Measurements from ENCODE around the gene NUFIP1. TPM values are rescaled to one million over a fixed set of nuclear protein-coding genes. Genes with fewer than 3 reads are reported as not detected.
"Not testable (repeated sequence)": the region's sequence is repeated elsewhere in the genome, so short reads cannot be mapped to it uniquely, and the experiment has no call there.

NUFIP1 gene
- polyA plus RNA-seq, 2 donors = 1.8 to 3.0 TPM

DNA sequence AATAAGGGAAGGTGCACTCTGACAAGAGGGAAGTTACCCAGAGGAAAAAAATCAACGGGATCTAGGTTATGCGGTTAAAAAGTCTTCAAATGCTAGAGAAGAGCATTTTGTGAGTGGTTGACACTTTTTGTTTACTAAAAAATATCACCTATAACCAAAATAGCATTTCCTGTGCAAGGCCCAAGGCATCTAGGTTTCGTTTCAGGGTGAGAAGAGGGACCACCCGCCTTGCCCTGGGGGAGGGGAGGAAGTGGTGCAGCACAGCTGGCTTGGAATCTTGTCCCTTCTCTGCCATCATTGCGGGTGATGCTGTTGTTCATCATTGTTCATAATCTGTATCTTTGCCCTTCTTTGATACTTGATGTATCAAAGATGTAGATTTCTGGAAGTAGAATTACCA lies 80.6 kb downstream of the NUFIP1 start:
- H3K27me3 ChIP-seq (ENCODE audit: control insufficient read depth in 1 of 2, insufficient read depth in 2 of 2, low read length in 2 of 2) = no peaks in the 10 kb centered on the region
- 72 to 79% methylated on average over 5 of the region's 5 CpGs for WGBS, 2 donors
- H3K36me3 ChIP-seq (ENCODE audit: control insufficient read depth in 2 of 2, insufficient read depth in 2 of 2, low read length in 1 of 2) = no peaks in the 10 kb centered on the region
- no peak overlapping the region for H3K4me3 ChIP-seq (ENCODE audit: low read depth in 1 of 2, low read length in 2 of 2)
- H3K27ac ChIP-seq (ENCODE audit: low read depth in 2 of 2, low read length in 1 of 2) = no peak overlapping the region
- H3K4me1 ChIP-seq (ENCODE audit: control insufficient read depth in 2 of 2, insufficient read depth in 2 of 2, low read length in 1 of 2) = peaks cover 0 to 7% of the 10 kb centered on the region in 2 donors
- H3K9me3 ChIP-seq (ENCODE audit: control insufficient read depth in 2 of 2, insufficient read depth in 1 of 2, low read depth in 1 of 2, low read length in 1 of 2) = peaks cover 0 to 3% of the 10 kb centered on the region in 2 donors

DNA sequence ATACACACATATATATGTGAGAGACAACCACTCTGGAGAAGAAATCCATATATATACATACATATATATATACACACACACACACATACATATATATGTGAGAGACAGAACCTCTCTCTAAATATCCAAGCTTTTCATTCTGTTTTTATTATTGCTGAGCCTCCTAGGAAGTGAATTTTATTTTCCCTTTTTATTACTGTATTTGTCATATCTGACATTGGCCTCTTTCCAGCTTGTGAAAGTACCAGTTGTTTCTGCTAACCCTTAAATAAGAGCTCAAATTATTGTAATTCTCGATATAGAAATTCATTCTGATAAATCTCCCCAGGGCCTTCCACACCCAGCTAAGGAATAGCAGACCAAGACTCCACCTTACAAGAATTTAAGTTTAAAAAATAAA lies 81.0 kb downstream of the NUFIP1 start:
- H3K9me3 ChIP-seq (ENCODE audit: control insufficient read depth in 2 of 2, insufficient read depth in 1 of 2, low read depth in 1 of 2, low read length in 1 of 2) = peaks cover 0 to 3% of the 10 kb centered on the region in 2 donors
- H3K36me3 ChIP-seq (ENCODE audit: control insufficient read depth in 2 of 2, insufficient read depth in 2 of 2, low read length in 1 of 2) = no peaks in the 10 kb centered on the region
- H3K4me3 ChIP-seq (ENCODE audit: low read depth in 1 of 2, low read length in 2 of 2) = no peak overlapping the region
- H3K27ac ChIP-seq (ENCODE audit: low read depth in 2 of 2, low read length in 1 of 2) = no peak overlapping the region
- WGBS, 2 donors = 48 to 62% methylated on average over 1 of the region's 1 CpG
- H3K4me1 ChIP-seq (ENCODE audit: control insufficient read depth in 2 of 2, insufficient read depth in 2 of 2, low read length in 1 of 2) = peaks cover 0 to 7% of the 10 kb centered on the region in 2 donors
- H3K27me3 ChIP-seq (ENCODE audit: control insufficient read depth in 1 of 2, insufficient read depth in 2 of 2, low read length in 2 of 2) = no peaks in the 10 kb centered on the region

DNA sequence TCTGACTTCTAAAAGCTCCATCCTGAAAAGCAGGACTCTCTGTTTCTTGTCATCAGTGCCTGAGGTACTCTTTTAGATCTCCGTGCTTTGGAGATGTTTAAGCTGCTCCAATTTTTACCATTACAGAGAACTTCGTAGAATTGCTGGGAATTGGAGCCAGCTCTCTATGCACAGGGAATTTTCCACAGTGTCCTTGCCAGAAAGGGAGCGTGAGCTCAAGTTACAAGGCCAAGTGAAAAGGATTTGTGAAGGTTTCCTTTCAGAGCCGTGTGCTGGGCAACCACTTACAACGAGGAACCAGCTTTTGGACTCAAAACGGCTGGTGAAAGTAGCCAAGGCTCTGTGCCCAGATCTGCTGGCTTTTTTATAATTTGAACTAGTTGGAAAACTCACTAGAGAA lies 82.6 kb downstream of the NUFIP1 start:
- Histone ChIP-seq H3K4me1 (ENCODE audit: control insufficient read depth in 2 of 2, insufficient read depth in 2 of 2, low read length in 1 of 2) (peaks cover 0 to 7% of the 10 kb centered on the region in 2 donors), H3K27ac (ENCODE audit: low read depth in 2 of 2, low read length in 1 of 2) (peak overlapping the region; percentile 65 to 70), H3K4me3 (ENCODE audit: low read depth in 1 of 2, low read length in 2 of 2) (no peak overlapping the region), H3K9me3 (ENCODE audit: control insufficient read depth in 2 of 2, insufficient read depth in 1 of 2, low read depth in 1 of 2, low read length in 1 of 2) (peaks cover 0 to 3% of the 10 kb centered on the region in 2 donors), H3K36me3 (ENCODE audit: control insufficient read depth in 2 of 2, insufficient read depth in 2 of 2, low read length in 1 of 2) (no peaks in the 10 kb centered on the region), H3K27me3 (ENCODE audit: control insufficient read depth in 1 of 2, insufficient read depth in 2 of 2, low read length in 2 of 2) (no peaks in the 10 kb centered on the region)
- 22 to 30% methylated on average over 6 of the region's 6 CpGs for WGBS, 2 donors

DNA sequence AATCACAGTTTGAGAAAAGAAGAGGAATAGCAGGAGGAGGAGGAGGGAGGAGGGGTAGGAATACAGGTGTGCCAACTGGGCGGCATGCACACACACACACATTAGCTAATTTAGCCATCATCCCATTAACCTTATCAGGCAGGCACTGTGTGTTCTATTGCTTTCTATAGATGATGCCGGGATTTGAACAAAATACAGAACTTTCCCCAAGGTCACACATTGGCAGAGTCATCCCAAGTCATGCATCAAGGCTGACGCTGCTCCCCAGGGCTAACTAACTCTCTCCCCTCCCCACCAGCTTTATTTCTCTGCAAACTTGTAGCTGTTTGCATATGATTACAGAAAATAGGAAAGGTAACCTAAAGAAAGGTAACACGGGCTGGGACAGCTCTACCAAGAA lies 83.0 kb downstream of the NUFIP1 start:
- H3K9me3 ChIP-seq (ENCODE audit: control insufficient read depth in 2 of 2, insufficient read depth in 1 of 2, low read depth in 1 of 2, low read length in 1 of 2) = peaks cover 0 to 2% of the 10 kb centered on the region in 2 donors
- H3K4me1 ChIP-seq (ENCODE audit: control insufficient read depth in 2 of 2, insufficient read depth in 2 of 2, low read length in 1 of 2) = peaks cover 0 to 7% of the 10 kb centered on the region in 2 donors
- H3K27ac ChIP-seq (ENCODE audit: low read depth in 2 of 2, low read length in 1 of 2) = peak overlapping the region; percentile 50 to 70
- H3K36me3 ChIP-seq (ENCODE audit: control insufficient read depth in 2 of 2, insufficient read depth in 2 of 2, low read length in 1 of 2) = no peaks in the 10 kb centered on the region
- no peak overlapping the region for H3K4me3 ChIP-seq (ENCODE audit: low read depth in 1 of 2, low read length in 2 of 2)
- WGBS, 2 donors = 33 to 49% methylated on average over 4 of the region's 4 CpGs
- H3K27me3 ChIP-seq (ENCODE audit: control insufficient read depth in 1 of 2, insufficient read depth in 2 of 2, low read length in 2 of 2) = no peaks in the 10 kb centered on the region

DNA sequence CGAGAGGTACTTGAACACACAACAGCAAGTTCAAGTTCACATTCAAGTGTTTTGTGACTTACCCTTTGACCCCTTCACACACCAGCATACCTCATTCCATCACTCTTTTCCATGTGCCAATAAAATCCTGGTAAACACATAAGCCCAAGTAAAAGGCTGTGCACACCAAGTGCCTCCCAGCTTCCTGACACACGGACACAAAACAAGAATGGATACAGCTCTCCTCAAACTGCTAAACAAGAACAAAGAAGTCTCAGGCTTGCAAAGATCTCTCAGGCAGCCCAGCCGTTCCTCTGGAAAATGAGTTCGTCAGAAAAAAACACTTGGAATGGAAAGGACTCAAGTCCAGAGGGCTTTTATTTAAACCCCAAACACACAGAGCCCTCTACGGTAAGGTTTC lies 83.7 kb downstream of the NUFIP1 start:
- Histone ChIP-seq H3K9me3 (ENCODE audit: control insufficient read depth in 2 of 2, insufficient read depth in 1 of 2, low read depth in 1 of 2, low read length in 1 of 2) (no peaks in the 10 kb centered on the region), H3K27ac (ENCODE audit: low read depth in 2 of 2, low read length in 1 of 2) (peak overlapping the region; percentile 34 to 36)
- WGBS, 2 donors = 50 to 67% methylated on average over 5 of the region's 5 CpGs

DNA sequence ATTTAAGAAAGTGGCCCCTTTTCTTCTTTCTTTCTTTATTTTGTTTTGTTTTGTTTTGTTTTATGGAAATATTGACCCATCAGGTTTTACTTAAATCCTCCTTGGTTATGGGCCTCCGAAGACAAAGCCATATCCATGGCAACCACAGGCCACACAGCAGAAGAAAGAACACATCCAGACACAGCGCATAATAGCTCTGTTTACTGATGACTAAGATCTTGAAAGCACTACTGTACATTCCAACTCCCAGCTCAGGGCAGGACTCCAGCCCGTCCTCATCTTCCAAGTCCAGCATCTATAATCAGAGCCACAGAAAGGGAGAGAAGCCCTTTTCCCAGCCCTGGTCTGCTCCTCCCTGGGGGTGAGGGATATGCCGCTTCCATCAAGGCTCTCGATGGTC lies 84.3 kb downstream of the NUFIP1 start:
- Histone ChIP-seq H3K4me3 (ENCODE audit: low read depth in 1 of 2, low read length in 2 of 2) (no peak overlapping the region), H3K4me1 (ENCODE audit: control insufficient read depth in 2 of 2, insufficient read depth in 2 of 2, low read length in 1 of 2) (peaks cover 0 to 7% of the 10 kb centered on the region in 2 donors), H3K9me3 (ENCODE audit: control insufficient read depth in 2 of 2, insufficient read depth in 1 of 2, low read depth in 1 of 2, low read length in 1 of 2) (no peaks in the 10 kb centered on the region), H3K36me3 (ENCODE audit: control insufficient read depth in 2 of 2, insufficient read depth in 2 of 2, low read length in 1 of 2) (no peaks in the 10 kb centered on the region), H3K27me3 (ENCODE audit: control insufficient read depth in 1 of 2, insufficient read depth in 2 of 2, low read length in 2 of 2) (no peaks in the 10 kb centered on the region), H3K27ac (ENCODE audit: low read depth in 2 of 2, low read length in 1 of 2) (peak overlapping the region; percentile 36 to 50)
- WGBS, 2 donors = 31 to 54% methylated on average over 5 of the region's 5 CpGs

More for the DNA sequence above, 83.7 kb downstream of the NUFIP1 start:
- Histone ChIP-seq H3K36me3 (ENCODE audit: control insufficient read depth in 2 of 2, insufficient read depth in 2 of 2, low read length in 1 of 2) (no peaks in the 10 kb centered on the region), H3K4me1 (ENCODE audit: control insufficient read depth in 2 of 2, insufficient read depth in 2 of 2, low read length in 1 of 2) (peaks cover 0 to 7% of the 10 kb centered on the region in 2 donors), H3K27me3 (ENCODE audit: control insufficient read depth in 1 of 2, insufficient read depth in 2 of 2, low read length in 2 of 2) (no peaks in the 10 kb centered on the region), H3K4me3 (ENCODE audit: low read depth in 1 of 2, low read length in 2 of 2) (no peak overlapping the region)

DNA sequence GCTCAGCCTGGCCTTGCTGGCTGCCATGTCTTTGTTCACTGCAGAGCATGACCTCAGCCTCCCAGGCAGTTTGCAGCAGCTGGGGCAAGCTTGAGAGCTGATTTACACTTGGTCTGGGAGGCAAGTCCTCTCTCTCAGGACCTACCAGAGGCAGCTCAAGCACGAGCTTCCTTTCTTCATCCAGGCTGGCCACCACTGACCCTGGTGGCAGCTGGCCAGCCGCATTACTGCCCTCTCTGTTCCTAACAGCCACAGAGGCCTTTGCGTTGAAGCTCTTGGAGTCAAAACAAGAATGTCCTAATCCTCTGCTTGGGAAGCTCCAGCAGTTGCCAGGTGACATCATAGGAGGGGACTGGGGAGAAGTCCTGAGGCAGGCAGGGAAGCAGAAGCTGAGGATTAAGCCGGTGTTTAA lies 85.7 kb downstream of the NUFIP1 start:
- no peak overlapping the region for H3K4me3 ChIP-seq (ENCODE audit: low read depth in 1 of 2, low read length in 2 of 2)
- 31 to 45% methylated on average over 4 of the region's 4 CpGs for WGBS, 2 donors
- H3K36me3 ChIP-seq (ENCODE audit: control insufficient read depth in 2 of 2, insufficient read depth in 2 of 2, low read length in 1 of 2) = no peaks in the 10 kb centered on the region
- no peaks in the 10 kb centered on the region for H3K9me3 ChIP-seq (ENCODE audit: control insufficient read depth in 2 of 2, insufficient read depth in 1 of 2, low read depth in 1 of 2, low read length in 1 of 2)
- H3K27ac ChIP-seq (ENCODE audit: low read depth in 2 of 2, low read length in 1 of 2) = peak overlapping the region; percentile 57 to 64
- no peaks in the 10 kb centered on the region for H3K27me3 ChIP-seq (ENCODE audit: control insufficient read depth in 1 of 2, insufficient read depth in 2 of 2, low read length in 2 of 2)
- H3K4me1 ChIP-seq (ENCODE audit: control insufficient read depth in 2 of 2, insufficient read depth in 2 of 2, low read length in 1 of 2) = peaks cover 0 to 7% of the 10 kb centered on the region in 2 donors

DNA sequence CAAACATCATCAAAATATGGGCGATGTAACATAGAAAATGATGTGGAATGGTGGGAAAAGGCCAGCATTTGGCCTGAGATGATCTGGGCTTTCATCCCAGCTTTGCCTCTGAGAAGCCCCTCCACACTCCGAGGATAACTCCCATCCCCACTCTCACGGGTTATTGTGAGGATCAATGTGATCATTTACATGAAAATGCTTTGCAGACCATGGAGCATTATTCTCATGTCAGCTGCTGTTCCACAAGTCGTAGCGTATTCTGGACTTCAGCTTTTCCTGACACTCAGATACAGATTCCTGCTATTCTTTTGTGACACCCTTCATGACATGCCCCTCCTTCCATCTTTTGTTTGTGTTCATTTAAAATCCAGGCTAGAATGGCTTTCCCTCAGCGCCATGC lies 86.5 kb downstream of the NUFIP1 start:
- H3K36me3 ChIP-seq (ENCODE audit: control insufficient read depth in 2 of 2, insufficient read depth in 2 of 2, low read length in 1 of 2) = no peaks in the 10 kb centered on the region
- peaks cover 0 to 7% of the 10 kb centered on the region in 2 donors for H3K4me1 ChIP-seq (ENCODE audit: control insufficient read depth in 2 of 2, insufficient read depth in 2 of 2, low read length in 1 of 2)
- H3K27ac ChIP-seq (ENCODE audit: low read depth in 2 of 2, low read length in 1 of 2) = peak overlapping the region in 1 of 2 donors; percentile 64
- H3K4me3 ChIP-seq (ENCODE audit: low read depth in 1 of 2, low read length in 2 of 2) = no peak overlapping the region
- 88 to 92% methylated on average over 6 of the region's 6 CpGs for WGBS, 2 donors
- no peaks in the 10 kb centered on the region for H3K27me3 ChIP-seq (ENCODE audit: control insufficient read depth in 1 of 2, insufficient read depth in 2 of 2, low read length in 2 of 2)
- no peaks in the 10 kb centered on the region for H3K9me3 ChIP-seq (ENCODE audit: control insufficient read depth in 2 of 2, insufficient read depth in 1 of 2, low read depth in 1 of 2, low read length in 1 of 2)

DNA sequence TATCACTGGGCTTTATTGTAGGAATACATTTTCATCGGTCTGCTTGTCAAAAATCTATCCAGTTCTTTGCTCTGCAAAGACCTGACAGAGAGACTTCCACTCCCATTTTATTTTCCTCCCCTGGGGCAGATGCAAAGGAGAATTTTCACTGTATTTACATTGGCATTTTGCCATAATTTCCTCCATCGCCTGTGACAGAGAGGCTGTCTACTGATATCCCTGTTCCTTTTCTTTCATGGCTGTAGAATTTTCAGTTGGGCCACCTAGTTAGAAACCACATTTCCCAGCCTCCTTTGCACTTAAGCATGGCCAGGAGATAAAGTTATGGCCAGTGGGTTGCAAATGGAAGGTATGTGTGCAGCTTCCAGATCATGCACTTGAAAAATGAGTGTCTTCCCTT lies 89.3 kb downstream of the NUFIP1 start:
- H3K4me3 ChIP-seq (ENCODE audit: low read depth in 1 of 2, low read length in 2 of 2) = no peak overlapping the region
- no peaks in the 10 kb centered on the region for H3K9me3 ChIP-seq (ENCODE audit: control insufficient read depth in 2 of 2, insufficient read depth in 1 of 2, low read depth in 1 of 2, low read length in 1 of 2)
- no peak overlapping the region for H3K27ac ChIP-seq (ENCODE audit: low read depth in 2 of 2, low read length in 1 of 2)
- no peaks in the 10 kb centered on the region for H3K27me3 ChIP-seq (ENCODE audit: control insufficient read depth in 1 of 2, insufficient read depth in 2 of 2, low read length in 2 of 2)
- H3K4me1 ChIP-seq (ENCODE audit: control insufficient read depth in 2 of 2, insufficient read depth in 2 of 2, low read length in 1 of 2) = no peaks in the 10 kb centered on the region
- no peaks in the 10 kb centered on the region for H3K36me3 ChIP-seq (ENCODE audit: control insufficient read depth in 2 of 2, insufficient read depth in 2 of 2, low read length in 1 of 2)
- WGBS, 2 donors = 34 to 40% methylated on average over 2 of the region's 2 CpGs

DNA sequence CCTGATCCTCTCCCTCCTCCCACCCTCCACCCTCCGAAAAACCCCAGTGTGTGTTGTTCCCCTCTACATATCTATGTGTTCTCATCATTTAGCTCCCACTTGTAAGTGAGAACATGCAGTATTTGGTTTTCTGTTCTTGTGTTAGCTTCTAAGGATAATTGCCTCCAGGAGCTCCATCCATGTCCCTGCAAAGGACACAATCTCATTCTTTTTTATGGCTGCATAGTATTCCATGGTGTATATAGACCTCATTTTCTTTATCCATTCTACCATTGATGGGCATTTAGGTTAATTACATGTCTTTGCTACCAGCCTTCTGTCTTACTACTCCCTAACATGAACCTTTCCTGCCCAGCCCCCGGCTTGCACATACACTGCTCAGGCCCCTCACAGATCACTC lies 91.0 kb downstream of the NUFIP1 start:
- H3K9me3 ChIP-seq (ENCODE audit: control insufficient read depth in 2 of 2, insufficient read depth in 1 of 2, low read depth in 1 of 2, low read length in 1 of 2); H3K36me3 ChIP-seq (ENCODE audit: control insufficient read depth in 2 of 2, insufficient read depth in 2 of 2, low read length in 1 of 2); H3K27me3 ChIP-seq (ENCODE audit: control insufficient read depth in 1 of 2, insufficient read depth in 2 of 2, low read length in 2 of 2); H3K4me3 ChIP-seq (ENCODE audit: low read depth in 1 of 2, low read length in 2 of 2); H3K4me1 ChIP-seq (ENCODE audit: control insufficient read depth in 2 of 2, insufficient read depth in 2 of 2, low read length in 1 of 2); H3K27ac ChIP-seq (ENCODE audit: low read depth in 2 of 2, low read length in 1 of 2): not testable (repeated sequence)
- WGBS, 2 donors = 90 to 91% methylated on average over 2 of the region's 2 CpGs

Measured in esophagus (tissue), 2 donors.